Neural crest cell (in vitro differentiated cells): Measurements from ENCODE around the gene NUDT15. TPM values are rescaled to one million over a fixed set of nuclear protein-coding genes. Genes with fewer than 3 reads are reported as not detected.

Experiments used
- DNase-seq: peaks from one replicate; pipeline ENCODE4 v3.0.0; 2021; ENCODE audit warnings: low read depth, mixed read lengths, low spot score
- H3K27ac Mint-ChIP-seq: one replicate; pipeline ENCODE4 v1.8.0; 2021; ENCODE audit warnings: mild to moderate bottlenecking, mixed read lengths; ENCODE audit not compliant: unreplicated experiment
- H3K27me3 Mint-ChIP-seq: 2 replicates; pipeline ENCODE4 v1.8.0; 2021; ENCODE audit warnings: low read depth, mild to moderate bottlenecking, mixed read lengths
- H3K36me3 Mint-ChIP-seq: 2 replicates; pipeline ENCODE4 v1.8.0; 2021; ENCODE audit warnings: low read depth, mild to moderate bottlenecking, mixed read lengths
- H3K4me1 Mint-ChIP-seq: 2 replicates; pipeline ENCODE4 v1.8.0; 2021; ENCODE audit warnings: mixed read lengths
- H3K4me3 Mint-ChIP-seq: one replicate; pipeline ENCODE4 v1.8.0; 2021; ENCODE audit warnings: mild to moderate bottlenecking, mixed read lengths
- H3K9me3 Mint-ChIP-seq: 2 replicates; pipeline ENCODE4 v1.8.0; 2021; ENCODE audit warnings: mixed read lengths
- CTCF ChIP-seq: fragments of 200-600 bp; sonication (generic); conservative IDR thresholded peaks from 2 replicates; pipeline ENCODE4 v1.5.0; 2021; ENCODE audit warnings: antibody characterized with exemption, mild to moderate bottlenecking
- long read RNA-seq: library from polyadenylated mRNA; unstranded; transcript quantifications from one replicate; pipeline ENCODE4 v2.0.0, GENCODE V29; 2020
- total RNA-seq: library from RNA; stranded (reverse); gene quantifications from 2 replicates; pipeline ENCODE4 v1.2.1, GENCODE V29; 2021

NUDT15 gene
- total RNA-seq = 35.1 and 36.2 TPM in 2 replicates
- long read RNA-seq, transcript NUDT15-201 (3 exons, 2,098 nt) = major isoform, 200 of 204 reads
- long read RNA-seq, partial matches to known transcripts = 2 of 204 reads
- long read RNA-seq, other reads (novel, unspliced or antisense) = 2 of 204 reads

GRCh38 chr13:48037346-48038173, at the start of gene NUDT15:
NUDT15 (plus strand) TSS chr13:48037726; CDS start chr13:48037747, 21 bp downstream.
- H3K4me3 Mint-ChIP-seq = peak within 1 kb of the TSS; percentile 91
- H3K4me1 Mint-ChIP-seq = peaks cover 29% of the 10 kb centered on the region
- no peaks in the 10 kb centered on the region for H3K27me3 Mint-ChIP-seq
- peaks cover 26% of the 10 kb centered on the region for H3K36me3 Mint-ChIP-seq
- TF ChIP-seq CTCF = peak; percentile 100
- peak; percentile 91 for DNase-seq
- peak within 1 kb of the TSS; percentile 94 for H3K27ac Mint-ChIP-seq
- H3K9me3 Mint-ChIP-seq = peaks cover 13% of the 10 kb centered on the region

- DNase-seq = no peak
- H3K9me3 Mint-ChIP-seq = peaks cover 3% of the 10 kb centered on the region
- peaks cover 41% of the 10 kb centered on the region for H3K36me3 Mint-ChIP-seq
- H3K27ac Mint-ChIP-seq = no peak overlapping the region
- H3K4me3 Mint-ChIP-seq = no peak overlapping the region
- H3K27me3 Mint-ChIP-seq = no peaks in the 10 kb centered on the region
- no peaks in the 10 kb centered on the region for H3K4me1 Mint-ChIP-seq
- no peak for TF ChIP-seq CTCF
Observed at GRCh38 chr13:47990427-47990826, 47.1 kb upstream of the NUDT15 start.

- Mint-ChIP-seq H3K27me3 (no peaks in the 10 kb centered on the region), H3K4me1 (no peaks in the 10 kb centered on the region), H3K36me3 (peaks cover 36% of the 10 kb centered on the region), H3K9me3 (peaks cover 3% of the 10 kb centered on the region), H3K4me3 (no peak overlapping the region), H3K27ac (no peak overlapping the region)
- TF ChIP-seq CTCF = no peak
- no peak for DNase-seq
Observed at GRCh38 chr13:47990920-47991466, 46.5 kb upstream of the NUDT15 start.

GRCh38 chr13:47991859-47992258, 45.7 kb upstream of the NUDT15 start:
- H3K36me3 Mint-ChIP-seq = peaks cover 30% of the 10 kb centered on the region
- H3K9me3 Mint-ChIP-seq = no peaks in the 10 kb centered on the region
- H3K27me3 Mint-ChIP-seq = no peaks in the 10 kb centered on the region
- no peaks in the 10 kb centered on the region for H3K4me1 Mint-ChIP-seq
- DNase-seq = no peak
- H3K27ac Mint-ChIP-seq = no peak overlapping the region
- no peak for TF ChIP-seq CTCF
- no peak overlapping the region for H3K4me3 Mint-ChIP-seq

GRCh38 chr13:47997384-47997783, 40.1 kb upstream of the NUDT15 start:
- Mint-ChIP-seq H3K27me3 (no peaks in the 10 kb centered on the region), H3K36me3 (peaks cover 11% of the 10 kb centered on the region), H3K27ac (peak overlapping the region; percentile 54), H3K9me3 (no peaks in the 10 kb centered on the region), H3K4me1 (peaks cover 29% of the 10 kb centered on the region), H3K4me3 (peak overlapping the region; percentile 10)
- no peak for DNase-seq
- TF ChIP-seq CTCF = no peak
